ENCODE results near the gene FOXL3.

The FOXL3 gene

GRCh38 chr7:298743-299142 is 8.8 kb downstream of the FOXL3 start:
- Histone ChIP-seq H3K27me3 (ENCODE audit: insufficient read depth, low read length, poor library complexity) (no peaks in the 10 kb centered on the region), H3K79me2 (ENCODE audit: control insufficient read depth, insufficient read depth, low read length) (no peaks in the 10 kb centered on the region), H2BK120ac (ENCODE audit: low read depth, low read length) (no peak overlapping the region), H3K27ac (ENCODE audit: low read depth, low read length) (no peak overlapping the region), H3K18ac (ENCODE audit: low read length) (no peak overlapping the region), H3K79me1 (ENCODE audit: low read length) (no peaks in the 10 kb centered on the region), H4K8ac (ENCODE audit: low read depth, low read length) (no peak overlapping the region), H3K4ac (ENCODE audit: low read depth, low read length) (no peak overlapping the region), H3K9ac (ENCODE audit: low read length) (no peak overlapping the region), H3K4me2 (ENCODE audit: low read length) (no peak overlapping the region), H3K36me3 (ENCODE audit: control insufficient read depth, insufficient read depth, low read length) (no peaks in the 10 kb centered on the region), H2AK5ac (ENCODE audit: low read length) (no peak overlapping the region), H3K4me3 (ENCODE audit: low read length) (no peak overlapping the region), H2BK15ac (replicated peaks; ENCODE audit: low read depth) (no peak overlapping the region), H3K23ac (ENCODE audit: low read length) (no peak overlapping the region), H3K56ac (ENCODE audit: low read length) (no peak overlapping the region), H2BK5ac (ENCODE audit: low read length) (no peak overlapping the region), H3K4me1 (ENCODE audit: control insufficient read depth, low read depth, low read length) (no peaks in the 10 kb centered on the region), H4K5ac (ENCODE audit: low read length) (no peak overlapping the region)
- no peak for DNase-seq
- WGBS (ENCODE audit: extremely low coverage, insufficient coverage, low lambda C conversion rate) = no CpG with 5 or more reads among the region's 13 CpGs

GRCh38 chr7:299169-299568 is 9.2 kb downstream of the FOXL3 start:
- H3K36me3 ChIP-seq (ENCODE audit: control insufficient read depth, insufficient read depth, low read length) = no peaks in the 10 kb centered on the region
- H3K4ac ChIP-seq (ENCODE audit: low read depth, low read length) = no peak overlapping the region
- H4K8ac ChIP-seq (ENCODE audit: low read depth, low read length) = no peak overlapping the region
- no peaks in the 10 kb centered on the region for H3K4me1 ChIP-seq (ENCODE audit: control insufficient read depth, low read depth, low read length)
- H3K4me2 ChIP-seq (ENCODE audit: low read length) = no peak overlapping the region
- H3K9ac ChIP-seq (ENCODE audit: low read length) = no peak overlapping the region
- no peak for DNase-seq
- H2BK15ac ChIP-seq (replicated peaks; ENCODE audit: low read depth) = no peak overlapping the region
- no peak overlapping the region for H2BK5ac ChIP-seq (ENCODE audit: low read length)
- H3K27ac ChIP-seq (ENCODE audit: low read depth, low read length) = no peak overlapping the region
- no peak overlapping the region for H3K56ac ChIP-seq (ENCODE audit: low read length)
- H3K4me3 ChIP-seq (ENCODE audit: low read length) = no peak overlapping the region
- no peak overlapping the region for H4K5ac ChIP-seq (ENCODE audit: low read length)
- no peak overlapping the region for H3K18ac ChIP-seq (ENCODE audit: low read length)
- H3K23ac ChIP-seq (ENCODE audit: low read length) = no peak overlapping the region
- H2BK120ac ChIP-seq (ENCODE audit: low read depth, low read length) = no peak overlapping the region
- no peaks in the 10 kb centered on the region for H3K27me3 ChIP-seq (ENCODE audit: insufficient read depth, low read length, poor library complexity)
- H2AK5ac ChIP-seq (ENCODE audit: low read length) = no peak overlapping the region
- no peaks in the 10 kb centered on the region for H3K79me2 ChIP-seq (ENCODE audit: control insufficient read depth, insufficient read depth, low read length)
- H3K79me1 ChIP-seq (ENCODE audit: low read length) = no peaks in the 10 kb centered on the region
- WGBS (ENCODE audit: extremely low coverage, insufficient coverage, low lambda C conversion rate) = no CpG with 5 or more reads among the region's 15 CpGs

GRCh38 chr7:299628-300027 is 9.7 kb downstream of the FOXL3 start:
- no peak overlapping the region for H3K4me2 ChIP-seq (ENCODE audit: low read length)
- H4K8ac ChIP-seq (ENCODE audit: low read depth, low read length) = no peak overlapping the region
- H3K9ac ChIP-seq (ENCODE audit: low read length) = no peak overlapping the region
- no peak overlapping the region for H2BK120ac ChIP-seq (ENCODE audit: low read depth, low read length)
- H3K56ac ChIP-seq (ENCODE audit: low read length) = no peak overlapping the region
- no peak for DNase-seq
- H2AK5ac ChIP-seq (ENCODE audit: low read length) = no peak overlapping the region
- no peaks in the 10 kb centered on the region for H3K36me3 ChIP-seq (ENCODE audit: control insufficient read depth, insufficient read depth, low read length)
- H2BK15ac ChIP-seq (replicated peaks; ENCODE audit: low read depth) = no peak overlapping the region
- H3K18ac ChIP-seq (ENCODE audit: low read length) = no peak overlapping the region
- H3K4me3 ChIP-seq (ENCODE audit: low read length) = no peak overlapping the region
- H3K79me2 ChIP-seq (ENCODE audit: control insufficient read depth, insufficient read depth, low read length) = no peaks in the 10 kb centered on the region
- no peaks in the 10 kb centered on the region for H3K27me3 ChIP-seq (ENCODE audit: insufficient read depth, low read length, poor library complexity)
- no peak overlapping the region for H3K27ac ChIP-seq (ENCODE audit: low read depth, low read length)
- H3K79me1 ChIP-seq (ENCODE audit: low read length) = no peaks in the 10 kb centered on the region
- WGBS (ENCODE audit: extremely low coverage, insufficient coverage, low lambda C conversion rate) = no CpG with 5 or more reads among the region's 16 CpGs
- no peak overlapping the region for H2BK5ac ChIP-seq (ENCODE audit: low read length)
- no peak overlapping the region for H4K5ac ChIP-seq (ENCODE audit: low read length)
- no peak overlapping the region for H3K4ac ChIP-seq (ENCODE audit: low read depth, low read length)
- H3K4me1 ChIP-seq (ENCODE audit: control insufficient read depth, low read depth, low read length) = no peaks in the 10 kb centered on the region
- no peak overlapping the region for H3K23ac ChIP-seq (ENCODE audit: low read length)

- no peak overlapping the region for H3K4ac ChIP-seq (ENCODE audit: low read depth, low read length)
- DNase-seq = no peak
- no peak overlapping the region for H3K18ac ChIP-seq (ENCODE audit: low read length)
- no peak overlapping the region for H2BK5ac ChIP-seq (ENCODE audit: low read length)
- no peak overlapping the region for H2AK5ac ChIP-seq (ENCODE audit: low read length)
- H3K9ac ChIP-seq (ENCODE audit: low read length) = no peak overlapping the region
- H3K27me3 ChIP-seq (ENCODE audit: insufficient read depth, low read length, poor library complexity) = no peaks in the 10 kb centered on the region
- H4K5ac ChIP-seq (ENCODE audit: low read length) = no peak overlapping the region
- H3K27ac ChIP-seq (ENCODE audit: low read depth, low read length) = no peak overlapping the region
- H3K79me1 ChIP-seq (ENCODE audit: low read length) = no peaks in the 10 kb centered on the region
- H2BK120ac ChIP-seq (ENCODE audit: low read depth, low read length) = no peak overlapping the region
- no CpG with 5 or more reads among the region's 10 CpGs for WGBS (ENCODE audit: extremely low coverage, insufficient coverage, low lambda C conversion rate)
- H3K4me2 ChIP-seq (ENCODE audit: low read length) = no peak overlapping the region
- H3K56ac ChIP-seq (ENCODE audit: low read length) = no peak overlapping the region
- H4K8ac ChIP-seq (ENCODE audit: low read depth, low read length) = no peak overlapping the region
- no peak overlapping the region for H3K23ac ChIP-seq (ENCODE audit: low read length)
- H3K4me3 ChIP-seq (ENCODE audit: low read length) = no peak overlapping the region
- H3K4me1 ChIP-seq (ENCODE audit: control insufficient read depth, low read depth, low read length) = no peaks in the 10 kb centered on the region
- H2BK15ac ChIP-seq (replicated peaks; ENCODE audit: low read depth) = no peak overlapping the region
- no peaks in the 10 kb centered on the region for H3K79me2 ChIP-seq (ENCODE audit: control insufficient read depth, insufficient read depth, low read length)
- H3K36me3 ChIP-seq (ENCODE audit: control insufficient read depth, insufficient read depth, low read length) = no peaks in the 10 kb centered on the region
These were observed 10.1 kb downstream of the FOXL3 start for GRCh38 chr7:300048-300447.

GRCh38 chr7:300546-301290 is 10.7 kb downstream of the FOXL3 start:
- no peaks in the 10 kb centered on the region for H3K4me1 ChIP-seq (ENCODE audit: control insufficient read depth, low read depth, low read length)
- H3K9ac ChIP-seq (ENCODE audit: low read length) = no peak overlapping the region
- no peak overlapping the region for H3K18ac ChIP-seq (ENCODE audit: low read length)
- no peak overlapping the region for H4K8ac ChIP-seq (ENCODE audit: low read depth, low read length)
- no peaks in the 10 kb centered on the region for H3K79me1 ChIP-seq (ENCODE audit: low read length)
- H2BK120ac ChIP-seq (ENCODE audit: low read depth, low read length) = no peak overlapping the region
- no peak overlapping the region for H2BK5ac ChIP-seq (ENCODE audit: low read length)
- H3K36me3 ChIP-seq (ENCODE audit: control insufficient read depth, insufficient read depth, low read length) = no peaks in the 10 kb centered on the region
- no peak overlapping the region for H4K5ac ChIP-seq (ENCODE audit: low read length)
- H2BK15ac ChIP-seq (replicated peaks; ENCODE audit: low read depth) = no peak overlapping the region
- WGBS (ENCODE audit: extremely low coverage, insufficient coverage, low lambda C conversion rate) = no CpG with 5 or more reads among the region's 13 CpGs
- H2AK5ac ChIP-seq (ENCODE audit: low read length) = no peak overlapping the region
- H3K79me2 ChIP-seq (ENCODE audit: control insufficient read depth, insufficient read depth, low read length) = no peaks in the 10 kb centered on the region
- DNase-seq = no peak
- no peak overlapping the region for H3K4me3 ChIP-seq (ENCODE audit: low read length)
- no peak overlapping the region for H3K23ac ChIP-seq (ENCODE audit: low read length)
- no peaks in the 10 kb centered on the region for H3K27me3 ChIP-seq (ENCODE audit: insufficient read depth, low read length, poor library complexity)
- no peak overlapping the region for H3K4ac ChIP-seq (ENCODE audit: low read depth, low read length)
- H3K4me2 ChIP-seq (ENCODE audit: low read length) = no peak overlapping the region
- no peak overlapping the region for H3K27ac ChIP-seq (ENCODE audit: low read depth, low read length)
- H3K56ac ChIP-seq (ENCODE audit: low read length) = no peak overlapping the region

Data from mesendoderm (in vitro differentiated cells).